GM21515 (cell line): ENCODE measurements around the gene CARD16.

Source experiments
- ATAC-seq: cut with Tn5 transposase; IDR thresholded peaks from one replicate; pipeline ENCODE4 v1.9.1; 2021; ENCODE audit not compliant: unreplicated experiment

The CARD16 gene

GRCh38 chr11:105051559-105051958 is 6.4 kb upstream of the CARD16 start:
- no peak for ATAC-seq

GRCh38 chr11:105049481-105049880 is 4.3 kb upstream of the CARD16 start:
- ATAC-seq, result no peak

- no peak for ATAC-seq
These were observed 1.9 kb upstream of the CARD16 start for GRCh38 chr11:105046898-105047579.

DNA sequence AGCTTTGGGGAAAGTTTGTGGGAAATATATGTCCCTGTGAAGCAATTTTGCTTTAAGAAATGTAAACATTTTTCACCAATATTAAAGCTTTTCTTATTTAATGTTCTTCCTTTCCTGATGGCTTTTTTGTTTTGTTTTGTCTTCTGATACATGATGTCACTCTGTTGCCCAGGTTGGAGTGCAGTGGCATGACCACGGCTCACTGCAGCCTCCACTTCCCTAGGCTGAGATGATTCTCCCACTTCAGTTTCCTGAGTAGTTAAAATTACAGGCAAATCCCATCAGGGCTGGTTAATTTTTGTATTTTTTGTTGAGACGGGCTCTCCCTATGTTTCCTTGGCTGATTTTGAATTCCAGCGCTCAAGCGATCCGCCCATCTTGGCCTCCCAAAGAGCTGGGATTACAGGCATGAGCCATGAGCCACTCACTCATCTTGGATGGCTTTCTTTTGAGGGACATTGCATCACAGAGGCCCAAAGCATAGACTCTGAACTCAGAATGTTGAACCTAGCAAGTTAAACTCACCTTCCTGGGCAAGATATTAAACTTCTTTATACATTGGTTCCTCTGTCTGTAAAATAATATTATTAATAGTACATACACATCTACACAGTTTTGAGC is 651 bp upstream of the CARD16 start:
- ATAC-seq, result no peak

DNA sequence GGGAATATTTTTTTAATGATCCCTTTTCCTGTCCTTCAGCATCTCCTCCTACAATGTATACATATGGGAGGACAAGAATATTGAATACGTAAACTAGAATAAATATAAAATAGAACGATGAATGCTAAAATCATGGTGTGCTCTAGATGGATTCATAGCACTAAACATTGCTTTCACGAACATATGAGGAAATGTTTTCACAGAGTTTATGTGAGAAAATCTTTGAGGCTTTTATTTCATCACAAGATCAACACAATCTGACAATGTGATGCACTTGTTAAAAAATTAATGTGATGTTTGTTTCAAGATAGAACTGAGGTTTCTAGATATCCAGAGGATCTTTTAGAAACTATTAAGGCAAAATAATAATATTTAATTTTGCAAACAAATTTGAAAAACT is 3.0 kb downstream of the CARD16 start:
- no peak for ATAC-seq

DNA sequence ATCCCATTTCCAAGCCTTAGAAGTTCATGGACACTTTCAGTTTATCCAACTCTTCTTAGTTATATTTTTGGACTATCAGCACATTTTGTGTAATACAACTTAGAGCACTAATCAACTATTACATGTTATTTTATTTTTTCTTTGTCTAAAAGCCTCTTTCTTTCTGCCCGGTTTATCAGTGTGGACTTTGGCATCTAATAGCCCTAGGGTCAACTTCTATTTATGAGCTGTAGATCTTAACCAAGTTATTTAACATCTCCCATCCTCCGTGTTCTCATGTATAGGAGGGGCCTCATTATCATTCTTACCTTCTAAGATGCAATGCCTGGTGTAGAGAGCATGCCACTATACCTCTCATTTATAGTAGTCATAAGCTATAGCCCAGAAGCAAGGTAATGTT is 4.4 kb downstream of the CARD16 start:
- ATAC-seq, result no peak

- ATAC-seq, result peak; percentile 98
These were observed 10.1 kb downstream of the CARD16 start, which contains the start of gene CASP1 for GRCh38 chr11:105034813-105035620. Gene CASP1, minus strand, starts transcription at chr11:105035144. Its CDS starts 31 bp downstream, at chr11:105035113.

DNA sequence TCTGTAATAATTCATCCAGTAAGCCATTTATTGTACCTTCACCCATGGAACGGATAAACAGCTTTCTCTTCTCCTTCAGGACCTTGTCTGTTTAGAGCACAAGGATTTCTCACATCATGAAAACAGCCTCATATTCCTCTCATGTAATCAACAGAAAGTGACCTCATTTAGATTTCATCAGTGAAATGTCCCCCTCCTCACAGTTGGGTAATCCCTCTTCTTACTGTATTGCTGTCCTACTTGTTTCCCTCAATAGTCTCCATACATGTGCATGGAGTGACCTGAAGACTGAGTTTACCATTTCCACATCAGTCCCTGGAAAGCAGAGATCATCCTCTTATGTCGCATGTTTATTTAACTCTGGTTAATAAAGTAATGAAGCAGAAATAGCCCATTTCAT is 10.7 kb downstream of the CARD16 start:
- ATAC-seq, result peak; percentile 4

- no peak for ATAC-seq
These were observed 11.4 kb downstream of the CARD16 start for GRCh38 chr11:105033781-105034180.

DNA sequence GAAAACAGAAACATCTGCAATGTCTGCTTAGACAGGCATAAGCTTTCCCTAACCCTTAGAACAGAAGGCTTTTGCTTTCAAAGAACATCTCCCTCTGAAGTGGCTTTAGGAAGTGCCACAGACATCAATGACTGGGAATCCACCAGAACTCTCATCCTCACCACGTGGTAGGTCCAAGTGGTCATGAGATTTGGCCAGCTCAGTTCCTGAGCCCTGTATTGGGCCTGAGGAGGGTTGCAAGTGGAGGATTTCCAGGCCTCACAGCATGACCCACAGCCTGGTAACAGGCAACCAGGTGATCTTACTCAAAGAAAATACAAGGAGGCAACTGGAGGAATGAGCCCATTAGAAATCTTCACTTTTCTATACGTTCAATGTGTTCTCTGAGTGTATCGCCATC is 11.8 kb downstream of the CARD16 start:
- ATAC-seq, result no peak

GRCh38 chr11:105032495-105032894 is 12.6 kb downstream of the CARD16 start:
- no peak for ATAC-seq

DNA sequence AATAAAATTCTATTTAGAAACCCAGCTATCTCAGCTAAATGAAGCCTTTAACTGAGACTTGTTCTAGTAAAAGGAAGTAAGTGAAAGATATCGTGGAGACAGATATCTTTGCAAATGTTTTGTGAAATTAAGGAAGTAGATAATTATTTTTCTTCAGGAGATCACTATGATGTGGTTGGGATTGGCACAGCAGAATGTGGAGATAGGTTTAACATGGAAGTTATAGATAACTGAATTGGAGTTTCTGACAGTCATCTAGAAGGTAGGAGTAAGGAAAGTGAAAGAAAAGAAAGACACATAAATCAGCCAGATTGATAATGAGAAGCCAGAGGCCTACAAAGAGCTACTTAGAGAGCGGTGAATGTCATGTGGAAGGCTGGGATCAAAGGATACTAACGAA is 17.5 kb downstream of the CARD16 start:
- no peak for ATAC-seq

DNA sequence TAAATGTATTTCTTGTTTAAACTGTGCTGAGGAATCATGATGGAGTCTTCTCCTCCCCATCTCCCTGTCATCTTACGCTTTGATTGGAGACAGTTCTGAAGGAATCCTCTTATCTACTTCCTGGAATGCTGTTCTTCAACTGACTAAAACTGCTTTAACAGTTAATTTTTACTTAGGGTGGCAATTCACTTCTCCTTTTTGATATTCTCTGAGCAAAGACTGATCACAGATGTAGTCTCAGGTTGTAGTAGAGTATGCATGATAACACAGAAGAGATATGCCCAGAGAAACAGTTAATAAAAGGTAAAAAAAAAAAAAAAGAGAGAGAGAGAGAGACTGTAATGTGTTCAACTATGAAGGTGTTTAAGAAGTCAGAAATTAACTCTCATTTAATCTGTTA is 20.7 kb downstream of the CARD16 start:
- no peak for ATAC-seq

GRCh38 chr11:105023003-105023402 is 22.1 kb downstream of the CARD16 start, which contains the start of gene CASP5:
Gene CASP5, minus strand, starts transcription at chr11:105023168. Its CDS starts 32 bp downstream, at chr11:105023136.
- ATAC-seq, result no peak

- ATAC-seq, result no peak
These were observed 22.6 kb downstream of the CARD16 start for GRCh38 chr11:105022527-105022926.

DNA sequence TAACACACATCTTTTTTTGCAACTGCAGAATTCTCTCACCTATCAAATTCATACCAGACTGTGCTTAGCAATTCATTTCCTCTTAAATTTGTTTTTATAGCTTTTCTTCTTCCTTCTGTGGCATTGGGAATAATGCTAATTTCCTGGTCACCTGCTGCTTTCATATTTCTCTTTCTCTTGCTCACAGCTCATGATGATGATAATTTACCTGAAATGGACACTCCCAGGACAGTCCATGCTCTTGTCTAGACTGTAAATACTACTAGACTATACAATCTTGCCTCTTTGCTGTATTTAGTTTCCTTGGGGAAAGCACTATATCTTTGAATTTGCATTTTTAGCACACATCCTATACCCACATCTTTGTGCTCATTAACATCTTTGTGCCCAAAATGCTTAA is 37.7 kb downstream of the CARD16 start:
- no peak for ATAC-seq

DNA sequence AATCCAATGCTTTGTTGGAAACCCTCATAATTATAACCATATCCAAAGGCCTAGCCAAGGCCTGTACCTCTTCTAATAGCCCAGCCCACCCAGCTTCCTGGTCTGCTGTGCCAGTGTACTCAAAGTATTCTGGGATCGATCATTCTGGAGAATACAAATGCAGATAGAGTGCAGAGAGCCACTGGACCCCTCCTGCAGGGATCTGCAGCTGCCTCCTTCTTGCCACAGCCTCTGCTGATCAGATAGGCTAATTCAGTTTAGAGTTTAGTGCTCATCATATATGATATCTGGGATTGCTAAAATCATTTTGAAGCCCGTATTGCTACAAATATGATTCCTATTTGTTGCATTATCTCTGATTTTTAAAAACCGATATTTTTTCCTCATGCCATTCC is 39.7 kb downstream of the CARD16 start:
- no peak for ATAC-seq

DNA sequence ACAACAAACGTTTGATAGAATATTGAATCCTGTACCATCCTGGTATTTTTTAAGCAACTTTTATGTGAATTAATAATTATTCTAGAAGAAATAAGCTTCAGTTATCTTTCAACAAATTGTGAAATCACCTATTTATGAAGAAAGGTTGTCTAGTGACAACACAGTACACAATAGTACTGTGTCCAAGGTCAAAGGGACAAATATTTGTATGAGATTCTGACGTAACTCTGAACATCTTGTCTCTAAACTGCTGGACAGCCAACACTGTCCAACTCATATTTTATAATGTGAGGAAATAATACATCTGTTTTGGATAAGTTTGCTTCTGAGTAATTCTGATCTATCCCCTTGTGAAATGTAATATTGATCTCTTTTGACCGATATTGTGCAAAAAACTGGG is 41.1 kb downstream of the CARD16 start:
- ATAC-seq, result no peak

DNA sequence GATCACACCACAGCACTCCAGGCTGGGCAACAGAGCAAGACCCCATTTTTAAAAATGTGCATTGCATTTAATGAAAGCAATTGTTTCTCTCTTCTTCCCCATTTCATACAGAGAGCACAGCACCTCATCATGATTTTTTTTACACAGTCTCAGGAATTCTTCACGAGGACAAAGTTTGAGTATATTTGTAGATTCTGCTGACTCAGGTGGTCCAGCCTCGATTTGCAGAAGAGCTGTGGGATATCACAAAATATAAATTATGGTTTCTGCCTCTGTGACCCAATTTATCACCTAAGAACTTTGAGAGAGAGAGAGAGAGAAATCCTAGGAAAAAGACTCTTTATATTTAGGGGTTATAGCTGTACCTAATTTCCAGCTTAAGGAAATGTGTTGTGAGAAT is 42.0 kb downstream of the CARD16 start:
- ATAC-seq, result no peak

- peak; percentile 90 for ATAC-seq
These were observed 44.3 kb downstream of the CARD16 start for GRCh38 chr11:105000797-105001196.

- ATAC-seq, result no peak
These were observed 45.0 kb downstream of the CARD16 start for GRCh38 chr11:105000167-105000566.

DNA sequence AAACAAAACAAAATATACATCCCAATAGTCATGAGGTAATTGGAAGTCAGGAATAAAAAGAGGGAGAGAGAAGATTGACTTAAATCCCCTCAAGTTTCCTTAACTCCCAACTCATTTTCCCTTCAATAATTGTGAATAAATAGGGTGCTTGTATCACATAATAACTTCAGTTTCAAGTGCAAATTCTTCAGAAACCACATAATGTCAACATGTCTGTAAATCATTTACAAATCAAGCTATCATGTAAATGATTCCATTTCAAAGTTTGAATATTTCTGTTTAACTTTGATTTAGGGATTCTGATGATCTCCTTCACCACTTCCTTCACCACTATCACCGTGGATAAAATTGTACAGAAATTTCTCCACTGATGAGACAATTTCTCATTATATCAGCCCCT is 45.4 kb downstream of the CARD16 start:
- ATAC-seq, result no peak
